Heart left ventricle (tissue), 16 donors: ENCODE data around the gene GC. TPM values are rescaled to one million over a fixed set of nuclear protein-coding genes. Genes with fewer than 3 reads are reported as not detected.

Experiments
- ATAC-seq, 4 donors: fragments of 200-7000 bp; cut with Tn5 transposase; one replicate each; pipeline ENCODE4 v1.9.1; 2020 to 2022; ENCODE audit warnings: moderate library complexity in 4 of 4, mild to moderate bottlenecking in 3 of 4, moderate number of reproducible peaks in 1 of 4
- DNase-seq, 5 donors: peaks; one replicate each; pipeline ENCODE4 v3.0.0-alpha.2; 2020
- H3K27ac ChIP-seq, 12 donors: fragments of 200-600 bp; sonication (generic) in 4 of 12; one replicate each; pipeline versions ENCODE4 v1.5.0 to v1.8.0; 2016 to 2022; ENCODE audit warnings: mild to moderate bottlenecking in 2 of 12
- H3K27me3 ChIP-seq, 9 donors: fragments of 200-600 bp; sonication (generic) in 2 of 9; one replicate each; pipeline versions ENCODE4 v1.5.1 to v1.8.0; 2016 to 2022; ENCODE audit warnings: mild to moderate bottlenecking in 3 of 9
- H3K36me3 ChIP-seq, 9 donors: fragments of 200-600 bp; sonication (generic) in 2 of 9; one replicate each; pipeline versions ENCODE4 v1.5.0 to v1.8.0; 2018 to 2022; ENCODE audit warnings: mild to moderate bottlenecking in 2 of 9
- H3K4me1 ChIP-seq, 12 donors: fragments of 200-600 bp; sonication (generic) in 4 of 12; one replicate each; pipeline versions ENCODE4 v1.5.0 to v1.8.0; 2016 to 2022; ENCODE audit warnings: mild to moderate bottlenecking in 3 of 12
- H3K4me3 ChIP-seq, 12 donors: fragments of 200-600 bp; sonication (generic) in 4 of 12; one replicate each; pipeline versions ENCODE4 v1.5.0 to v1.8.0; 2017 to 2022; ENCODE audit warnings: mild to moderate bottlenecking in 9 of 12, moderate library complexity in 4 of 12
- H3K9me3 ChIP-seq, 12 donors: fragments of 200-600 bp; sonication (generic) in 4 of 12; one replicate each; pipeline versions ENCODE4 v1.5.0 to v1.8.0; 2016 to 2022; ENCODE audit warnings: mild to moderate bottlenecking in 1 of 12
- POLR2A ChIP-seq, 2 donors: fragments of 450-650 bp; IDR thresholded peaks; one replicate each; pipeline ENCODE4 v1.6.1; 2017; ENCODE audit warnings: antibody characterized with exemption in 2 of 2, mild to moderate bottlenecking in 2 of 2, moderate library complexity in 2 of 2
- WGBS, 4 donors: extraction: QIAGEN DNeasy Blood & Tissue Kit in 2 of 4; methylation state at CpG; one replicate each; pipeline versions ENCODE4 v1.1.5 to v1.1.7; 2013 to 2018; 5-methylcytosine and 5-hydroxymethylcytosine counted together
- intact Hi-C, 10 donors: fragments of 100-400 bp; cut with DNase I; formaldehyde crosslinking; loops; one replicate each; pipeline versions ENCODE4 v1.11.1 to v1.14.2; 2022
- polyA plus RNA-seq, 2 donors: library from polyadenylated mRNA; stranded (reverse); fragments of 200-250 nt; gene quantifications; one replicate each; pipeline ENCODE4 v1.2.3, GENCODE V29; 2013
- total RNA-seq, 9 donors: library from RNA; depleted of rRNA in 2 of 9; stranded (reverse); fragments of >200 nt in 2 of 9; fragmentation: NEBNext Ultra II Directional in 3 of 9; extraction: Animal tissue kit (Norgen Biotek cat#: 25700) in 3 of 9; gene quantifications; one replicate each; pipeline versions ENCODE4 v1.1.0 to v1.2.4, GENCODE V29; 2016 to 2023
- TF ChIP-seq, protein P1 (sequence below), 12 donors: fragments of 200-600 bp; sonication (generic) in 4 of 12; IDR thresholded peaks; one replicate each; pipeline versions ENCODE4 v1.5.0 to v1.8.0; 2018 to 2022; ENCODE audit warnings: antibody characterized with exemption in 12 of 12, mild to moderate bottlenecking in 5 of 12
- donor health status: ischemic (EF 13 %, LVEDD 7.1; RV severe dilation, severe dysfunction).
- donor health status: healthy with polysubstance abuse.
- donor health status: DM: no; HTN: yes; CAD: no.
- donor health status: DM: no; HTN: no; CAD: no.
- donor health status: ischemic (EF 25% LVEDD 6.9; RV normal size, moderate dysfunction).
- donor health status: ischemic (EF 25% LVEDD 5.7; RV mildly dilated, moderate dysfunction).
- donor health status: healthy.
- donor health status: DM: yes; HTN: yes; CAD: no.
- donor health status: ischemic (EF 35%, LVEDD 5.7; RV mildly dilated, moderate dysfunction).
- donor health status: nonischemic (EF 11% LVEDD 7.7; RV severe dilation, severe dysfunction).
- donor health status: DM: yes; HTN: yes; CAD: no.
- donor health status: PGD.
- donor health status: ischemic (EF 29% LVEDD 5.4; RV normal size, mild dysfunction).
- donor health status: nonischemic (EF 23%, LVEDD 6.1; RV moderate dilation, normal function).

The GC gene
- total and polyA plus RNA-seq, 11 donors, result 0.11 to 0.55 TPM; not detected in 9

DNA sequence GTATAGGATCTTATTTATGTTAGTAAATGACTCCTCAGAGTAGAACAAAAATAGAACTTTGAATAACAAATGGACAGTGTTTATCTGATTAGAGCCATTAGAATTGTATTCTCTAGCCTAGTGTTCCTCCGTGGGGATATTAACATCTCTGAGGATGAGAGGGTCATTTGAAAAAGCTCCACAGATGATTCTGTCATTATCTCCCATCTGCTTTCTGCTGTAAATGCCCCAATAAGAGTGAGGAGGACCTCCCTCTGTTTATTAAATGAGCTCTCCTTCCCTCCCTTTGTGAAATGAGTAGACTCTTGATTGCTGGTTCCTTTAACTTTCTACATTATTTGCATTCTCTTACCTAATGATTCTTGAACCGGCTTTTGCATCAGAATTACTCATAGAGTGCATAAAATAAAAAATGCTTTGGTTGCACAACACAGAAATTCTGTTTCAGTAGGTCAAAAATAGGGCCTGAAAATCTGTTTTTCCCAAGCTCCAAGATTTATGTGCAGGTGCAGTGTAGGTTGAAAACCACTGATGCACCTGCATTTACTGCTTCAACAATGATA is 18.0 kb downstream of the GC start:
- DNase-seq (no peak), ATAC-seq (no peak)
- H3K4me3 ChIP-seq, result no peak overlapping the region
- intact Hi-C loops, result no loop called here
- TF ChIP-seq, protein P1, sequence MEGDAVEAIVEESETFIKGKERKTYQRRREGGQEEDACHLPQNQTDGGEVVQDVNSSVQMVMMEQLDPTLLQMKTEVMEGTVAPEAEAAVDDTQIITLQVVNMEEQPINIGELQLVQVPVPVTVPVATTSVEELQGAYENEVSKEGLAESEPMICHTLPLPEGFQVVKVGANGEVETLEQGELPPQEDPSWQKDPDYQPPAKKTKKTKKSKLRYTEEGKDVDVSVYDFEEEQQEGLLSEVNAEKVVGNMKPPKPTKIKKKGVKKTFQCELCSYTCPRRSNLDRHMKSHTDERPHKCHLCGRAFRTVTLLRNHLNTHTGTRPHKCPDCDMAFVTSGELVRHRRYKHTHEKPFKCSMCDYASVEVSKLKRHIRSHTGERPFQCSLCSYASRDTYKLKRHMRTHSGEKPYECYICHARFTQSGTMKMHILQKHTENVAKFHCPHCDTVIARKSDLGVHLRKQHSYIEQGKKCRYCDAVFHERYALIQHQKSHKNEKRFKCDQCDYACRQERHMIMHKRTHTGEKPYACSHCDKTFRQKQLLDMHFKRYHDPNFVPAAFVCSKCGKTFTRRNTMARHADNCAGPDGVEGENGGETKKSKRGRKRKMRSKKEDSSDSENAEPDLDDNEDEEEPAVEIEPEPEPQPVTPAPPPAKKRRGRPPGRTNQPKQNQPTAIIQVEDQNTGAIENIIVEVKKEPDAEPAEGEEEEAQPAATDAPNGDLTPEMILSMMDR (IDR thresholded peaks at IDR 0.05), result no peak
- TF ChIP-seq POLR2A (IDR thresholded peaks at IDR 0.05), result no peak
- no peaks in the 10 kb centered on the region for H3K9me3 ChIP-seq
- H3K36me3 ChIP-seq, result no peaks in the 10 kb centered on the region
- 20 to 40% (median 39%) methylated on average over 2 of the region's 2 CpGs for WGBS, 4 donors
- no peak overlapping the region for H3K27ac ChIP-seq
- H3K4me1 ChIP-seq, result no peaks in the 10 kb centered on the region
- no peaks in the 10 kb centered on the region for H3K27me3 ChIP-seq

DNA sequence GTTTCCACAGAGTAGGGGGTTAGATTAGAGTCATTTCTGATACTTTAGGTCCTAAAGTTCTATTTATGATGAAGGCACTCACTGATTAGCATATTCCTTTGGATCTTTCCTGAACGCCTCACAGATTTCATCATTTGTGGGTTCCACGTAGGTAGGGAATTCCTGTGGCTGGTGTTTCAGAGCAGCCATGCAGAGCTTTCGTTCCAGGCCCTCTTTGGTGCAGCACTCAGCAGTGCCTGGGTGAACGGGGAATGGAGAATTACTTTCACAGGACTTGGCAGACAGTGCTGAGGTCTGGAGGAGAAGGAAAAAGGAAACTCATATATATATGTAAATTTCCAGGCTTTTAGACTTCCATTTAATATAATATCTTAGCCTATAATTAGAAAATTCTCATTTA is 18.5 kb downstream of the GC start:
- WGBS, 4 donors, result 65 to 81% (median 67%) methylated on average over 4 of the region's 4 CpGs
- Histone ChIP-seq H3K36me3 (no peaks in the 10 kb centered on the region), H3K27ac (no peak overlapping the region), H3K4me3 (no peak overlapping the region), H3K27me3 (no peaks in the 10 kb centered on the region), H3K9me3 (no peaks in the 10 kb centered on the region), H3K4me1 (no peaks in the 10 kb centered on the region)
- ATAC-seq, result no peak
- intact Hi-C loops, result no loop called here
- TF ChIP-seq, protein P1 (IDR thresholded peaks at IDR 0.05), result no peak
- no peak for TF ChIP-seq POLR2A (IDR thresholded peaks at IDR 0.05)
- DNase-seq, result no peak

DNA sequence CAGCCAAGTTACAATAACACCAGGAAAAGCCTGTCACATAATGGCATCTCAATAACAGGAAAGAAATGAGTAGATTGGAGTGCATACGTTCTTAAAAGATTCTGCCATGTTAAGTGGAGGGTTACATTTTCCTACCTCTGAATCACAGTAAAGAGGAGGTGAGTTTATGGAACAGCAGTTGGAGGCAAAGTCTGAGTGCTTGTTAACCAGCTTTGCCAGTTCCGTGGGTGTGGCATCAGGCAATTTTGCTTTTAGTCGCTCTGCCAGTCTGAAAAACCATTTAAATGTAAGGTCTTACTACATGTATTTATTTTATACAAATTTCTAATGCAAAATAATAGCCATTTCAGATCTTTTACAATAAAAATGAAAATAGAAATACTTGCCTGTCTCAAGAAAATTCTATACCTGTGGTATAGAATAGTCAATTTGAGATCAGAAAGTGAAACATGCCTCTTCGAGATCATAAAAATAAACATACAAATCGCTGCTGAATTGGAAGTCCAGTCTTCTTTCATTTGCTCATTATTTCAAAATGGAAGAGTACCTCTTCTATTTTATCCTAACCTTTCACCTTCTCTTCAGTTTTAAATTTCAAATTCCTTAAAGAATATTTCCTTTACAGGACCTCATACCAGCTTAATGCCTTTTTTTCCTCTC is 31.4 kb downstream of the GC start:
- 82 to 84% (median 83%) methylated on average over 5 of the region's 5 CpGs for WGBS, 4 donors
- no peaks in the 10 kb centered on the region for H3K9me3 ChIP-seq
- DNase-seq (no peak), ATAC-seq (no peak)
- no peak overlapping the region for H3K4me3 ChIP-seq
- TF ChIP-seq, protein P1 (IDR thresholded peaks at IDR 0.05), result no peak
- no peak for TF ChIP-seq POLR2A (IDR thresholded peaks at IDR 0.05)
- no peak overlapping the region for H3K27ac ChIP-seq
- H3K4me1 ChIP-seq, result no peaks in the 10 kb centered on the region
- intact Hi-C loops, result no loop called here
- H3K36me3 ChIP-seq, result no peaks in the 10 kb centered on the region
- no peaks in the 10 kb centered on the region for H3K27me3 ChIP-seq

DNA sequence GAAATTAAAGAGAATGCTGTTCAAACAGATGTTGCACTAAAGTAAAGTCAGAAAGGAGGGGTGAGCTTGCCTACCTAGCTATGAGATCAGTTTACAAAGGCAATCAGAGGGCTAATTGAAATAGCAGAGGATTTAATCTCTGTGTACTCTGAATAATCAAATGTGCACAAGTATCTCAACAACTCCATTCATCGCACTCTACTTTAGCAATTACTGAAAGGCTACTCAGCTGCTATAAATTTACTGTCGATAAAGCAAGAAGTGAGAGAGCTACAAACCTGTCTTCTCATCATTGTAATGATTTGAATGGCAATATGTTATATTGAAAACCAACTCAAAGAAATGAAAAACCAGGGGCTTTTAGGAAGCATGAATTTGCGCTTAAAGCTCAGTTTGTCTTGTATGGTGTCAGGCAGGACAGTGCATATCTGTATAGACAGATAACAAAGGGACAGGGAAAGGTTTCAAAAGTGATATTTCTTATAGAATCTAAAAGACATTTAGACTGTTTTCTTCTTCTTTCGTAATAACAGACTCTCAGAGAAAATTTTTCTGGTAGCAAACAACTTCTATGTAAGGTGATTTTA is 34.8 kb downstream of the GC start:
- TF ChIP-seq, protein P1 (IDR thresholded peaks at IDR 0.05), result no peak
- TF ChIP-seq POLR2A (IDR thresholded peaks at IDR 0.05), result no peak
- no peaks in the 10 kb centered on the region for H3K27me3 ChIP-seq
- H3K4me1 ChIP-seq, result no peaks in the 10 kb centered on the region
- ATAC-seq (no peak), DNase-seq (no peak)
- no peaks in the 10 kb centered on the region for H3K9me3 ChIP-seq
- H3K4me3 ChIP-seq, result no peak overlapping the region
- H3K27ac ChIP-seq, result no peak overlapping the region
- no peaks in the 10 kb centered on the region for H3K36me3 ChIP-seq
- intact Hi-C loops, result no loop called here
- 72 to 77% (median 74%) methylated on average over 4 of the region's 4 CpGs for WGBS, 4 donors
